SKM-1 (cell line): ENCODE results near the gene TBX2.
A peak's percentile ranks its signal among the peaks of the same experiment; 100 is the strongest.

Source experiments
- DNase-seq: peaks from one replicate; lab custom pipeline; 2025; ENCODE audit not compliant: unreplicated experiment; lab: John Stamatoyannopoulos, UW

TBX2 gene

GRCh38 chr17:61401389-61402072, 1.9 kb downstream of the TBX2 start:
- DNase-seq, result no peak

- DNase-seq, result no peak
These were observed 2.5 kb downstream of the TBX2 start for GRCh38 chr17:61402073-61402541.

GRCh38 chr17:61402978-61403800, 3.5 kb downstream of the TBX2 start:
- no peak for DNase-seq

GRCh38 chr17:61403801-61404662, 4.4 kb downstream of the TBX2 start:
- DNase-seq, result no peak

GRCh38 chr17:61404663-61404912, 4.9 kb downstream of the TBX2 start:
- no peak for DNase-seq

GRCh38 chr17:61404913-61405685, 5.5 kb downstream of the TBX2 start:
- DNase-seq, result no peak

- no peak for DNase-seq
These were observed 6.3 kb downstream of the TBX2 start for GRCh38 chr17:61405686-61406536.

GRCh38 chr17:61406537-61406845, 6.8 kb downstream of the TBX2 start:
- DNase-seq, result no peak

GRCh38 chr17:61406971-61407911, 7.6 kb downstream of the TBX2 start:
- no peak for DNase-seq

GRCh38 chr17:61408151-61409041, 8.8 kb downstream of the TBX2 start:
- DNase-seq, result no peak

GRCh38 chr17:61409301-61410112, 9.9 kb downstream of the TBX2 start:
- peak; percentile 49 for DNase-seq

- no peak for DNase-seq
These were observed 10.7 kb downstream of the TBX2 start for GRCh38 chr17:61410141-61411010.

GRCh38 chr17:61411011-61411260, 11.3 kb downstream of the TBX2 start:
- no peak for DNase-seq

GRCh38 chr17:61411261-61412142, 11.9 kb downstream of the TBX2 start:
- no peak for DNase-seq

GRCh38 chr17:61412143-61412859, 12.7 kb downstream of the TBX2 start:
- DNase-seq, result peak; percentile 61
